Measurements from ENCODE around the gene PHAF1.

Gene PHAF1

GRCh38 chr16:67180166-67180565 is 70.4 kb downstream of the PHAF1 start:
- no peak for DNase-seq (ENCODE audit: low spot score)

- no peak for DNase-seq (ENCODE audit: low spot score)
These were observed 71.6 kb downstream of the PHAF1 start for GRCh38 chr16:67181346-67181745.

GRCh38 chr16:67182288-67182687 is 72.5 kb downstream of the PHAF1 start:
- DNase-seq (ENCODE audit: low spot score) = no peak

- DNase-seq (ENCODE audit: low spot score) = no peak
These were observed 73.5 kb downstream of the PHAF1 start for GRCh38 chr16:67183284-67183626.

- DNase-seq (ENCODE audit: low spot score) = peak; percentile 96
These were observed 74.1 kb downstream of the PHAF1 start, which contains the start of gene MATCAP1 for GRCh38 chr16:67183627-67184452. TSS of gene MATCAP1 (minus strand) at chr16:67183963. CDS start at chr16:67180610, 3,353 bp downstream.

- DNase-seq (ENCODE audit: low spot score) = no peak
These were observed 74.8 kb downstream of the PHAF1 start for GRCh38 chr16:67184453-67184994.

GRCh38 chr16:67184995-67185650 is 75.4 kb downstream of the PHAF1 start:
- peak; percentile 83 for DNase-seq (ENCODE audit: low spot score)

- no peak for DNase-seq (ENCODE audit: low spot score)
These were observed 76.0 kb downstream of the PHAF1 start for GRCh38 chr16:67185651-67186134.

- no peak for DNase-seq (ENCODE audit: low spot score)
These were observed 76.8 kb downstream of the PHAF1 start for GRCh38 chr16:67186550-67186950.

- DNase-seq (ENCODE audit: low spot score) = no peak
These were observed 77.6 kb downstream of the PHAF1 start for GRCh38 chr16:67187175-67187890.

GRCh38 chr16:67188323-67188722 is 78.6 kb downstream of the PHAF1 start:
- DNase-seq (ENCODE audit: low spot score) = no peak

- DNase-seq (ENCODE audit: low spot score) = no peak
These were observed 79.1 kb downstream of the PHAF1 start for GRCh38 chr16:67188798-67189197.

GRCh38 chr16:67190041-67190440 is 80.3 kb downstream of the PHAF1 start, which contains the start of gene EXOC3L1:
TSS of gene EXOC3L1 (minus strand) at chr16:67190136. CDS start at chr16:67189676, 460 bp downstream.
- no peak for DNase-seq (ENCODE audit: low spot score)

- DNase-seq (ENCODE audit: low spot score) = no peak
These were observed 81.0 kb downstream of the PHAF1 start for GRCh38 chr16:67190448-67191399.

GRCh38 chr16:67191411-67191994 is 81.8 kb downstream of the PHAF1 start:
- no peak for DNase-seq (ENCODE audit: low spot score)

- DNase-seq (ENCODE audit: low spot score) = peak; percentile 87
These were observed 82.4 kb downstream of the PHAF1 start, which contains the start of gene E2F4 for GRCh38 chr16:67191995-67192681. TSS of gene E2F4 (plus strand) at chr16:67192155. CDS start at chr16:67192228, 73 bp downstream.

GRCh38 chr16:67192781-67193361 is 83.1 kb downstream of the PHAF1 start:
- DNase-seq (ENCODE audit: low spot score) = no peak

- DNase-seq (ENCODE audit: low spot score) = no peak
These were observed 83.8 kb downstream of the PHAF1 start for GRCh38 chr16:67193536-67193935.

GRCh38 chr16:67194260-67194659 is 84.5 kb downstream of the PHAF1 start:
- no peak for DNase-seq (ENCODE audit: low spot score)

GRCh38 chr16:67195676-67196075 is 85.9 kb downstream of the PHAF1 start:
- DNase-seq (ENCODE audit: low spot score) = no peak
